ENCODE measurements around the gene ANKRD34A.

The ANKRD34A gene

GRCh38 chr1:145964328-145965118, at the start of gene ANKRD34A, which contains the start of gene POLR3GL:
TSS of gene ANKRD34A (minus strand) at chr1:145964575. CDS start at chr1:145961759, 2,816 bp downstream.
TSS of gene POLR3GL (plus strand) at chr1:145964690. CDS start at chr1:145974866, 10,176 bp downstream.
- peak; percentile 98 for FAIRE-seq

DNA sequence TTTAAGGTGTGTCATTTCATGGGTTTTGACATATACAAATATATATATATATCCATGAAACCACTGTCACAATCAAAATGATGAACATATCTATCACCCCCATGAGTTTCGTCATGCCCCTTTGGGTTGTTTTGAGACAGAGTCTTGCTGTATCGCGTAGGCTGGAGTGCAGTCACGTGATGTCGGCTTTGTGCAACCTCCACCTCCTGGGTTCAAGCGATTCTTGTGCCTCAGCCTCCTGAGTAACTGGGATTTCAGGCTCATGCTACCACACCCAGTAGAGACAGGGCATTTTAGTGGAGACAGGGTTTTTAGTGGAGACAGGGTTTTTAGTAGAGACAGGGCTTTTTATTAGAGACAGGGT, 49.2 kb upstream of the ANKRD34A start:
- FAIRE-seq = no peak

DNA sequence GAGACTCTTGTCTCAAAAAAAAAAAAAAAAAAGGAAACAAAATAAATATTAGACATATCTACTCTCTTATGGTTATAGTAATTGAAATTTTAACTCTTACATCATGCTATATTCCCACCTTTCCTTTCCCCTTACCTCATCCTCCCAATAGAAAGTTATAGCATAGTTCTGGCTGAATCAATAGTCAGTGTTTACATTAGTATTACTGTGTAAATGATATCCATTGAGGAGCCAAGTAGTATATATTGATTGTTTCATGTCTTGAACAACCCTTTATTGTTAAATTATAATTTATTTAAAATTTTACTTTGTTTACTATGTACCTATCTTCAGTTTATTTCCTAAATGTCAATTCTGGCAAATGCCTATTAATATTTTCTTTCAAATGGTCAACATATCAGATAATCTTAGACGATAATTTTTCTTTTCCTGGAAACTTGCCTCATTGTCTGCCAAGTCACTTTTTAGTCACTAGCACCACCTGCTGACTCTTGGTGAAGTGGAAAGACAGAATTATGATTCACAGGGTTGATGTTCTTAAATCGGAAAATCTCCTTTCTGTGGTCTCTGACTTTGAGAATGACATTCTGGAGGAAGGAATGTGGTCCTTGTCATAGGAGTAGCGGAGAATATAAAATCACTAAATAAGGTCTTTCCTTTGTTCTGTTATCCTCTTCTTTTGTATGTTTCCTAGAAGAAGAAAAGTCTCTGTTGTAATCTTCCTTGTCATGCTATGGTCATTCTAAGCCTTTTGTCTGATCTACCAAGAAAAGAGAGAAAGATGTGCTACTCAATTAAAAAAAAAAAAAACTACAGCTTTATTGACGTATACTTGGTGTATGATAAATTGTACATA, 48.6 kb upstream of the ANKRD34A start:
- peak; percentile 89 for FAIRE-seq

DNA sequence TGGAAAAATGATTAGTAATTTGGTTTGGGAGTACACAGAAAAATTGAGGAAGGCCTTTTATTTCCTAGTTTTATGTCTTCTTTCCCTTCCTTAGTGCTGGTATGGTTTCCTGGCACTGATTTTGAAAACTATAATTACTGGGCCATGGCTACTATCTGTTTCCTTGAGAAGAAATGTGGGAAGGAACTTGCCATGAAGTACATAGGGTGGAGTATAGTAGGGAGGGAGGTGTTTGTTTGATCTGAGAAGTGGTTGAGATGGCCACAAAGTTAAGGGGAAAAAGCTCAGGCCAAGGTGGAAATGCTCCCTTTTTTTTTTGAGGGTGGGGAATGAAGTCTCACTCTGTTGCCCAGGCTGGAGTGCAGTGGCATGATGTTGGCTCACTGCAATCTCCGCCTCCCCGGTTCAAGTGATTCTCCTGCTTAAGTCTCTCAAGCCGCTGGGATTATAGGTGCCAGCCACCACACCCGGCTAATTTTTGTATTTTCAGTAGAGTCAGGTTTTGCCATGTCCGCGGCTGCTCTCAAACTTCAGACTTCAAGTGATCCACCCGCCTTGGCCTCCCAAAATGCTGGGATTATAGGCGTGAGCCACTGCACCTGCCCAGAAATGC, 45.9 kb upstream of the ANKRD34A start:
- no peak for FAIRE-seq

- FAIRE-seq = no peak
Measured at GRCh38 chr1:146007489-146008133, 43.2 kb upstream of the ANKRD34A start.

- FAIRE-seq = no peak
Measured at GRCh38 chr1:146001709-146002108, 37.3 kb upstream of the ANKRD34A start.

GRCh38 chr1:145999321-146000024, 35.1 kb upstream of the ANKRD34A start:
- FAIRE-seq = no peak

DNA sequence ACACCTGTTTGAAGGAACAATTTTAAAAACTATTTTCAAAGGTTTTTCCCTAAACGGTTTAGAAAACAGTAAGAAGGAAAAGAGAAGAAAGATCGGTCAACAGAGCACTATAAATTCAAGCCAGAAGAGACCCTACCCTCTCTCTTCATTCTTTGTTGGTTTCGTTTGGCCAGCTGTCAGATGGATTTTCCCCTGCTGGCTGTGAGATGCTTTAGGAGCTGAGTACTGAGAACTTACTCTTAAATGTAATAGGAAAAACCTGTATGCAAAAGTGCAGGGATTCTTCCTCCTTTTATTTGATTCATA, 33.3 kb upstream of the ANKRD34A start:
- no peak for FAIRE-seq

- FAIRE-seq = no peak
Measured at GRCh38 chr1:145997016-145997717, 32.8 kb upstream of the ANKRD34A start.

DNA sequence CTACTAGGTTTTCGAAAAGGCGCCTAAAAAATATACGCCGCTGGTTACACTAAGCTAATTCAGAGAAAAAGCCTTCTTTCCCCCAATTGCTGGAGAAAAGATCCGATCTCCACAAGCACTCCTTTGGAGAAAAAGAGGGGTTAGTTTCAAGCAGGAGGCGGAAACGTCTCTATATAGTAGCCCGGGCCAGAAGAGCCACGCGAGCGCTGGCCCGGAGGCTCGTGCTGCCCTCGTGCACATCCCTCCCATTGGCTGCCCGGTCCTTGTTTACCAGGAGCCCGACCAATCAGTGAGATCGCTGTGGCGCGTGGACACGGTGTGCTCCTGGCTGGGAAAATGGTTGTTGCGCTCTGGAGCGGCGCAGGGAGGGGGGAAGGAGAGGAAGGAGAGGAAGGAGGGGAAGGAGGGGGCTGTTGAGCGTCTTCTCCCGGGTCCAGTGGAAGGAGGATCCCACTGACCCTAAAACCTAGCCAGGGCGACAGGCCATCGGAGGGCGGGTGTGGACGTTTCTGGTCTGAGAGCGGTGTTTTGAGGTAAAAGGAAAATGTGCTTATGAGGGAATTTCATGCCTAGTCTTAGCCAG, 32.1 kb upstream of the ANKRD34A start, which contains the start of gene TXNIP:
TXNIP (minus strand) TSS at position 147 of the 583 bp plus-strand sequence. CDS start 313 bp downstream, outside the sequence.
- no peak for FAIRE-seq

GRCh38 chr1:145995964-145996432, 31.6 kb upstream of the ANKRD34A start:
- FAIRE-seq = no peak

GRCh38 chr1:145995148-145995881, 30.9 kb upstream of the ANKRD34A start:
- FAIRE-seq = no peak

DNA sequence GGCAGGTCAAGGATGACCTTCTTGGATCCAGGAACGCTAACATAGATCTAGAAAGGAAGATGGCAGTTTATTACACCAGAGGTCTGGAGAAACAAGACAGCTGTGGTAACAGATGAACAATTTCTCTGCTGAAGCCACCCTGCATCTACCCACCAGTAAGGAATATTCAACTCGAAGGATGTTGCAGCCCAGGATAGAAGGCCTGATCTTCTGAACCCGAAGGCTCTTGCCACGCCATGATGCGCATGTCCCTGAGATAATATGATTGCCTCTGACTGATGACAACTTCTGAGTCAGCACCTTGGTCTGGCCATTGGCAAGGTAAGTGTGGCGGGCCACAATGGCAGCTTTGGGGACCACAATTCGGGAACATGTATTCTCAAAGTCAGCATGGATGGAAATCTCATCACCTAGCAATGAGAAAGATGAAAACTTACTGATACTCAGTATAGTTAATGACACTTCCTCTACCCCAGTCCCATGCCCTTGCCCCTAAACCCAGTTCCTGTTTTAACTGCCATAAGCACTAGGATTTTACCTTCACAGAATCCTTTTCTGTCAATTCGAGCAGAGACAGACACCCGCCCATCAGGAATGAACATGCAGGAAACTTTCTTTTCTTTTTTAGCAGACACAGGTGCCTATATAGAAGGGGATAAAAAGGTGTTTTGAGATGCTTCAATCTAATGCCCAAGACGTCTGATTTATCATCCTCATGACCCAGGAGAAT, 30.2 kb upstream of the ANKRD34A start:
- no peak for FAIRE-seq

DNA sequence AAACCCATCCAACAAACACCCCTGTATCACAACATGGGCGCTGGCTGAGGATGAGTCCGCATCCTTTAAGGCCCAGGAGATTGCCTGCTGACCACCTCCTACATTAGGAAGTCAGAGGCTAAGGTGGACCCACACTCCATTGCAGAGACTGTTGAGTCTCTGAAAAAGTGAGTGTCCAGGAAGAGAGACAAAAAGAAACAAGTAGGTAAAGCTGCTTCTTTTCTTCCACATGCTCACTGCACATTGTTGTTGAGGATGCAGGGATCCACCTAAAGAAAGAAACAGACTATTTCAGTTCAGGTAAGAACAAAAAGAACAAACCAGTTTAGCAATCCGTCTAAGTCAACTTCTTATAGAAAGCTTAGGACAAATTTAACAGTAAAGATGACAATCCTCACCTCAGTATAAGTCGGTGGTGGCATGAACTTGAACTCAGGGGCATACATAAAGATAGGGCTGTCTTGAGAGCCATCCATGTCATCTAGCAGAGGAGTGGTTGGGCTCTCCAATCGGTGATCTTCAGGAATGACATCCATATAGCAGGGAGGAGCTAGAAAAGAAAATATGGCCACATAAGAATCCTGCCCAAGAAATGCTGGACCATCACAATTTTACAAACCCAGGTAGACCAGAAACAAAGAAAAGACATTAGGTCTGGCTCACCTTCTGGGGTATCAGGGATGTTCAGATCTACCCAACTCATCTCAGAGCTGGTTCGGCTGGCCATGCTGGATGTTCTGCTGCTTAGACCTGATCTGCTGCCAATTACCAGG, 29.4 kb upstream of the ANKRD34A start:
- FAIRE-seq = no peak

GRCh38 chr1:145992958-145993617, 28.7 kb upstream of the ANKRD34A start:
- FAIRE-seq = no peak

DNA sequence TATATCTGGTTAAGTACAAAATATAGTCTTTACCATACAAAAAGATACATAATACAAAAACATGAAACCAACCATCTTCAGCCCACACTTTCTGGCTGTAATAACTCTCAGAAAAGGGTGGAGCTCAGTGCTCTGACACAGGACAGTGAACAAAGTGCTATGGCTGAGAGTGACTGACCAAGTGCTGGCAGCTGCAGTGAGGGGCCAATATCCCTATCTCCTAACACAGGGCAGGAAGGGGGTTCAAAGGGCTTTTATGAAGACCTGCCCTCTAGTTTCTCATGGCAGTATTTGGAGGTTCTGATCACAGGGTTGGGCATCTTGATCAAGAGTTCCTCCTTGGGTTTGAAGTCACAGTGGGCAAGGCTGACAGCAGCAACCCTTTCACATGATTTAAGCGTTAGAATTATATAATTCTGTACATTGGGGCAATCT, 28.1 kb upstream of the ANKRD34A start:
- no peak for FAIRE-seq

GRCh38 chr1:145991735-145992412, 27.5 kb upstream of the ANKRD34A start:
- no peak for FAIRE-seq
